ENCODE results near the gene HNRNPUL2.

GRCh38 chr11:62713343-62713742 lies 13.9 kb downstream of the HNRNPUL2 start:
- TF ChIP-seq CTCF (conservative IDR thresholded peaks at IDR 0.05; ENCODE audit: low read length) (no peak), EZH2phosphoT487 (IDR thresholded peaks at IDR 0.05; ENCODE audit: borderline replicate concordance, low read depth, low read length) (no peak)
